NCI-H2196 treated with DMSO at 0.1 percent for 48 hours (cell line): ENCODE results near the gene IBA57.

Source experiments
- DNase-seq: peaks from one replicate; lab custom pipeline; 2025; ENCODE audit not compliant: unreplicated experiment; lab: John Stamatoyannopoulos, UW

IBA57 gene

DNA sequence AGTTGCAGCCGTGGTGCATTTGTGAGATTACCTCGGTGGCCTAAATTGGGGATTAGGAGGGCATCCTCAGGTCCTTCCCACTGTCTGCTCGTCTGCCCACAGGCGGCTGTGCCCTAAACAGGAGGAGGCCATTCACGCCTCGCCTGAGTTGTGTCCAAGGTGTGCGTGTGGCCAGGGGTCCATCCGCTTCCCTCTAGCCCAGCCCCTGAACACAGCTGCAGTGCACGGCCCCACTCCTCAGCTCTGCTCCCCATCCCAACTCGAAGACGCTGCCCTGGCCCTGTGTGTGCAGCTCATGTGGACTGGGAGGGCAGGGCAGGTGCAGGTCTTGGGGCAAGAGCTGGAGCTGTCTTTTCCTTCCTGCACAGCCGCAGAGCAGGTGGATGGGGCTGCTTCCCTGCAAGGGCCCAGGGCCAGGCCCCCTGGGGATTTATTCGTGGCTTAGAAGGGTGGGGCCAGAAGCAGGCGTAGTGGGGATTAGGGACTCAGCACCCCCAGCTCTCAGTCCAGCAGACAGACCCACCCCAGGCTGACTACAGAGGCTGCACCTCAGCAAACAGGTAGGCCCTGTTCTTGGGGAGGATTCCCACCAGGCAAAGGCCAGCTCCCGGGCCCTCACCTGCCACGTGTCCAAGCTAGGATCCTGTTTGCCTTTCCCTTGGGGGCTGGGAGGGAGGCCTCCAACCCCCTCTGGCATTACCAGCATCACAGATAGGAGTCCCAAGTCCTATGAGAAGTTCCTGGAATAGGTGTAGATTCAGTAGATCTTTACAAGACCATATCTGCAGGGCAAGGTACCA is 21.2 kb upstream of the IBA57 start:
- no peak for DNase-seq

DNA sequence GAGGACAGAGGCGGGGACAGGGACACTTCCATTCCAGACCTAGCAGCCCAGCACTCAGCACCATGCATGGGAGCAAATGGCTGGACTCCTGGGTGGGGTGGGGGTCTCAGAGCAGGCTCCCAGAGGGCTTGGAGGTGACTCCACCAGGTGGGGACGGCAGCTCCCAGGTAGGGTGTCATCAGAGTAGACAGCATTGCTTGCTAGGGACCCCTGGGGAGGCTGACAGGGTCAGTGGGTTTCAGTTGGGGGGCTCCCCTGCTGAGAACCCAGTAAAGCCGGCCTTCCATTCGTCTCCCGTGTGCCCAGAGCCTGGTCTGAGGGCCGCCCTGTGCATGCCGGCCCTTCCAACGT is 20.6 kb upstream of the IBA57 start:
- no peak for DNase-seq

DNA sequence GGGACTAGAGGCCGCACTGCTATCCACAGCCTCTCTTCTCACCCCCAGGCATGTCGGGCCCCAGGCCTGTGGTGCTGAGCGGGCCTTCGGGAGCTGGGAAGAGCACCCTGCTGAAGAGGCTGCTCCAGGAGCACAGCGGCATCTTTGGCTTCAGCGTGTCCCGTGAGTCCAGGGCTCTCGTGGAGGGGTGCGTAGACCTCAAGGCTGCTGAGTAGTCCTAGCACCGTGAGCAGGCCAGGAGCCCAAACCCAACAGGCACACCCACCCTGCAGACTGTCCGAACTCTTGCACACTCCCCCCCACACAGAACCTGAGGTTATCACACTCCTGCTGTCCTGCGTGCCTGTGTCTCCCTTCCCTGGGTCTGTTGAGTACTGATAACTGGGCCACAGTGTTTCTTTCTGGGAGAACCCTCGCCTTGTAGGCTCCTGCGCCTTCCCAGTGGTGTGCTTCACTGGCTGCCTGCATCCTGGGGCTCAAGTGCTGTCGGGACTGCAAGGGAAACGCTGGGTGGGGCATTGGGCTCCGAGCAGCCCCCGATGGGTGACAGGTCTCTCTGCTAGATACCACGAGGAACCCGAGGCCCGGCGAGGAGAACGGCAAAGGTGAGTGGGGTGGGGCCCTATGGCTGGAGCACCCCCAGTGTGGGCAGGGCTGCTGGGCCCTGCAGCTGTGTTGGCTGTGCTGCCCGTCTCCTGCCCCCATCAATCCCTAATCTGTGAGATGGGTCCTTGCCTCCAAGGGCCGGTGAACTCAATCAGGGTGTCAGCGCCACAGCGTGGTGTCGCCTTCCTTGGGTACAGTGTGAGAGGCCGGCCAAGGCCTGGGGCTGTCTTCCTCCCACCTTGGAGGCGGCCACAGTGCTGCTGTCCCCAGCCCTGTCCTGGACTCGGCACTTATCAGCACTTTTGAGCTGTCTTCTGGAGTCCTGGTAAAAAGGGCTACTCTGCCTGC is 19.9 kb upstream of the IBA57 start:
- DNase-seq = no peak

DNA sequence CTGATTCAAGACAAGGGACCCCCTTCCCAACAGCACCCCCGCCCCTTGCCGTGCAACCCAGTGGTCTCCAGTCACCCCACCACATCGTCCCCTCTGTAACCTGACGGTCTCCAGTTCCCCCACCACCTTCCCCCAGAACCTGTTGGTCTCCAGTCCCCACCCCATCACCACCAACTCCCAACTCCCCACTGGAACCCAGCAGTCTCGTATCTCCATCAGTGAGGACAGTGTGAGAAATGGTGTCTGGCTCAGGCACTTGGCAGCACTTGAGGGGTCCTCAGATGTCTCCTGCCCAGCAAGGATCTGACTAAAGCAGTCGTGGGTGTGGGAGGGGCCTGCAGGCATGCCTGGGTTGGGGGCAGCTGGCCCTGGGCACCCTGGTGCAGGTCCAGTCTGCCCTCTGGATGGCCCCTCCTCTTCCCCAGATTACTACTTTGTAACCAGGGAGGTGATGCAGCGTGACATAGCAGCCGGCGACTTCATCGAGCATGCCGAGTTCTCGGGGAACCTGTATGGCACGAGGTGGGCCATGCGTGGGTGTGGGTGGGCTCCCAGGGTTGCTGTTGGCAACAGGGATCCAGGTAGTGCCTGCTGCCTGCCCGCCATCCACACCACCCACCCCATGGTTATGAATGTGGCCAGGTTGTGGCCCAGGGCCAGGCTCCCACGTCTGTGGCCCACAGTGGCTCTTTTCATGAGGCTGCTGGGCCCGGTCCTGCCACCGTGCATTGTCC is 19.0 kb upstream of the IBA57 start:
- DNase-seq = no peak

- DNase-seq = no peak
Observed at GRCh38 chr1:228147151-228147693, 18.4 kb upstream of the IBA57 start.

DNA sequence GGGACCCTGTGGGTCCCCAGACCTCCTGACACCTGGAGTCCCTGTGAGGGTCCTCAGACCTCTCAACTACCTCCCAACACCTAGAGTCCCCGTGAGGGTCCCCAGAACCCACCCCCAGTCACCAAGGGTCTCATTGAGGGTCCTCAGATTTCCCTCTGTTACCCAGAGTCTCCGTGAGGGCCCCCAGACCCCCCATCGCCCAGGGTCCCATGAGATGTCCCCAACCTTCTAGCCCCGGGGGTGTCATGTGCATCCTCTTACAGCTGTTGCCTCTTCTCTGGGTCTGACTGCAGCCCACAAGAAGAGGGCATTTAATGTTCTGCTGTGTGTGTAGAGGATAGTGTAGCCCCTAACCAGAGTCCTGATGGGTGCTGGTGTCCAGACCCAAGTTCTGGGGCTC is 17.8 kb upstream of the IBA57 start:
- DNase-seq = no peak

DNA sequence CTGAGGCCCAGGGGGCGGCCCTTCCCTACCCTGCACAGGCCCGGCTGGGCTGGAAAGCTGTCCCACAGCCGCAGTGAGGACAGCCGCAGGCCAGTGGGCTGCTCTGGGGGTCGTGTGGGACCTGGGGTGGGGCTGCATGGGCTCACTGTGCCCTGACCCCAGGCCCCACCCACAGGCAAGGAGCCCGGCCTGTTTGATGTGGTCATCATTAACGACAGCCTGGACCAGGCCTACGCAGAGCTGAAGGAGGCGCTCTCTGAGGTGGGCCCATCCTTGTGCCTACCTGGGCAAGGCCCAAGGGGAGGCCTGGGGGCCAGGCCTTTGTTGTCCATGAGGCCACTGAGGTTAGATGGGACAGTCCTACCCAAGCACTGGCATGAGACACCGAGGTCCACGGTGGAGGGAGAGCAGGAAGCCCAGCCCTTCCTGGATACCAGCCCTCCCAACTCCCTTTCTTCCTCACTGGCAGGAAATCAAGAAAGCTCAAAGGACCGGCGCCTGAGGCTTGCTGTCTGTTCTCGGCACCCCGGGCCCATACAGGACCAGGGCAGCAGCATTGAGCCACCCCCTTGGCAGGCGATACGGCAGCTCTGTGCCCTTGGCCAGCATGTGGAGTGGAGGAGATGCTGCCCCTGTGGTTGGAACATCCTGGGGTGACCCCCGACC is 17.3 kb upstream of the IBA57 start:
- DNase-seq = no peak

- DNase-seq = no peak
Observed at GRCh38 chr1:228148935-228149405, 16.6 kb upstream of the IBA57 start.

DNA sequence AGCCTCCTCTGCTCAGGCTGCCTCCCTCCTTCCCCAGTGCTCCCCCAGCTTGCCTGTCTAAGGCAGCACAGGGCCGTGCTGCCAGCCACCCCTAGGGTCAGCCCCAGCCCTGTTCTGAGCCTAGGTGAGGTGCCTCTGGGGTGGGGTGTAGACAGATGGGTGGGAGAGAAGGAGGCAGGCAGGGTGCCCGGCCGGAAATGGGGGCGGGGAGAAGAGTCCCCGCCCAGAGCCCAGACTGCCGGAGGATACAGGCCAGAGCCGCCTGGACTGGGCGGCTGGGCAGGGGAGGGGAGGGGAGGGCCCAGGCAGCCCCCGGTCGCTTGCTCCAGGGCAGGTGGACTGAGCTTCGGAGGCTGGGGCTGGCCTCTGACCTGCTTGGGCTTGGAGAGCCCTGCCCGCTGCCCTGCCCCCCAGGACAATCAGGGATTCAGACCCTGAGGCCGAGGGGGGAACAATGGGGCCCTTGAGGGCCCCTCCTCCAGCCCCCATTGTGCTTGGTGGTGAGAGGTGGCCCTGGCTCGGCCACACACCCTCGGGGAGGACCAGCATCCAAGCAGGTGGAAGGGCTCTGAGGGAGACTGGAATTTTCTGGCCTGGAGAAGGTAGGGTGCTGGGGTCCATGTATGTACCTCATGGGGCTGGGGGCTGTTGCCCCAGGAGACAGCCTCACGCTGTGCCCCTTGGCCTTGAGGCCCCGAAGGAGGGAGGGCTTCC is 16.0 kb upstream of the IBA57 start, which contains the start of gene GJC2:
Gene GJC2, plus strand, starts transcription at position 525 of the 714 bp plus-strand sequence. CDS start 7,829 bp downstream, outside the sequence.
- no peak for DNase-seq

DNA sequence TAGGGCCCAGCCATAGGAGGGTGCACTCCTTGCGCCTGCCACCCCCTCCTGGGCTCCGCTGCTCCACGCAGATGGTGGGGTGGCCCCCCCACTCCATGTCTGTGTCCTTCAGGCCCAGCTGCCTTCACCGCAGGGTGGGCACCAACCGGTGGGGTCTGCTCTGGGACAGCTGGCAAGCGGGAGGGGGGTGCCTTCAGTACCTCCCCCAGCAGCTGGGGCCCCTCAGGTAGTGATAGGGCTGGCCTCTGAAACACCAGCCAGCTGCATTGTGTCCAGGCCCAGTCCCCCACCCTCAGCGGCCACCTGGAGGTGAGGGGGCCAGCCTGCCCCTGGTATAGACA is 15.5 kb upstream of the IBA57 start:
- no peak for DNase-seq

DNA sequence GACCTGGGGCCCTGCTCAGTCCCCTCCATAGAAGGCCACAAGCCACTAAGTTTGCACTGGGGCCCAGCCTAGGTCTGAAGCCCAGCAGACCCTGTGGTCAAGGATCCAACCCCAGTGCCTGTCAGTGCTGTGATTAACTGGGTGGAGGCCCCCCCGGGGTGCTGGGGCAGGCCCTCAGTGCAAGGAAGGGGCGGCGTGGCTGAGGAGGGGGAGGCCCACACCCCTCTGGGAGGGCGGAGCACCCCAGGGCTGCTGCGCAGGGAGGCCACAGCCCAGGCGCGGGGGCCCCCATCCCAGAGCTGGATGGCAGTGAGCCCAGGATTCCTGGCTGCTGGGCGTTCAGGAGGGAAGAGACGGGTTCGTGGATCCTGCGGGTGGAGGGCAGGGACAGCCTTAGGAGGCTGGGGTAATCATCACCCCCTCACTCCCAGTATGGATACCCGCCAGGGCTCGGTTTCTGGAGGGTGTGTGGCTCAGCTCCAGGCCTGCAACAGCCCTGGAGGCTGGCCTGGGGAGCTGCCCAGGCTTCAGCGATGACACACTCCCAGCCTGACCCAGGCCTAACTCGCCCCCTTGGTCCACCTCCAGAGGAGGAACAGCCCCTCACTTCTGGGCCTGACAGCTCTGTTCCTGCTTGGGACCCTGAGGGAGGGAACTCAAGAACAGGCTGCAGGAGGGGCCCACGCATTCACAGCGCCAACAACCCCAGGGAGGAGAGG is 15.0 kb upstream of the IBA57 start:
- DNase-seq = no peak

- DNase-seq = no peak
Observed at GRCh38 chr1:228151180-228151925, 14.3 kb upstream of the IBA57 start.

DNA sequence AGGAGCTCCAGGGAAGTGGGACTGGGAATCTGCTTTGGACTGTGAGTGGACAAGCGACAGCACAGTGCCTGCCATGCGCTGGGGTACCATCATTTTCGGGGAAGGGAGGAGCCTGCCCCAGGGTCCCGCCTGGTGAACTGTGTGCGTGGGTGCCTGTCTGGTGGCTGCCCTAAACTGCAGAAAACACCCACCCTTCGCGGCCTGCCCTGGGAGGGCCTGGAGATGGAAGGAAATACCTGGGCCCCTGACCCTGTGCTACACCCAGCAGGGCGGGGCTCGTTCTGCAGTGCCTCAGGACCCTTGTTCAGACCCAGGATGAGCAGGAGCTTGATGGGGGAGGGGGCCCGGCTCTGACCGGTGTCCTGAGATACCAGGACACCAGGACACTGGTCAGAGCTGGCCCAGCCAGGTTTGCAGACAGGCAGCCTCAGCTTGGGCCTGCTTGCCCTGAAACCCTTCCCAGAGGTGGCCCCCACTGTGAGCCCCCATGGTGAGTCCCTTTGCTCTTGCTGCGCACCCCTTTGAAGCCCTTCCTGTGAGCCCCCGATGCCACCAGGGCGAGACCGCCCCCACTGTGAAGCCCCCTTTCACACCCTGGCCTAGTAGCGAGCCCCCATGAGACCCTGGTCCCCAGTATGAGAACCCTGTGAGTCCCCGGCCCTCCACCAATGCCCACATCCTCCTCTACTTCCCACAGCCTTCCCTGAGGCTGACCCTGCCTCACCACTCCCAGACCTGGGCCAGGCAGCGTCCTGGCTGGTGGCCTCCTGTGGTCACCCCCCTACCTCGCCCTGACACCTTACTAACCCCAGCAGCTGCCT is 13.3 kb upstream of the IBA57 start:
- no peak for DNase-seq

DNA sequence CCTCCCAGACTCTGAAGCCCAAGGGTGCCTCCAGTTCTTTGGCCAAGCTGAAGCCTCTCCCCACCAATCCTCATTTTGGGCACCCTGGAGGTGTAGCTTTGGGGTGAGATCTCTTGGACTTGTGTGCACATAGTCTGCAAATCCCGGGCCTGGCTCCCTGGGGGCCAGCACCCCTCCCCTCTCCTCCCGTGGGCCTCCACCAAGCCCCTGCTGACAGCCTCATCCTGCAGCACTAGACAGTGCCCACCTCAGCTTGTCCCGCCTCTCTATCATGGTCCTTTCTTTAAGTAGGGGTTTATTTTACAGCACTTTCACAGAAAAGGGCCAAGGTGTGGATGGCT is 12.7 kb upstream of the IBA57 start:
- DNase-seq = no peak

GRCh38 chr1:228154021-228154669 is 11.5 kb upstream of the IBA57 start:
- DNase-seq = no peak

DNA sequence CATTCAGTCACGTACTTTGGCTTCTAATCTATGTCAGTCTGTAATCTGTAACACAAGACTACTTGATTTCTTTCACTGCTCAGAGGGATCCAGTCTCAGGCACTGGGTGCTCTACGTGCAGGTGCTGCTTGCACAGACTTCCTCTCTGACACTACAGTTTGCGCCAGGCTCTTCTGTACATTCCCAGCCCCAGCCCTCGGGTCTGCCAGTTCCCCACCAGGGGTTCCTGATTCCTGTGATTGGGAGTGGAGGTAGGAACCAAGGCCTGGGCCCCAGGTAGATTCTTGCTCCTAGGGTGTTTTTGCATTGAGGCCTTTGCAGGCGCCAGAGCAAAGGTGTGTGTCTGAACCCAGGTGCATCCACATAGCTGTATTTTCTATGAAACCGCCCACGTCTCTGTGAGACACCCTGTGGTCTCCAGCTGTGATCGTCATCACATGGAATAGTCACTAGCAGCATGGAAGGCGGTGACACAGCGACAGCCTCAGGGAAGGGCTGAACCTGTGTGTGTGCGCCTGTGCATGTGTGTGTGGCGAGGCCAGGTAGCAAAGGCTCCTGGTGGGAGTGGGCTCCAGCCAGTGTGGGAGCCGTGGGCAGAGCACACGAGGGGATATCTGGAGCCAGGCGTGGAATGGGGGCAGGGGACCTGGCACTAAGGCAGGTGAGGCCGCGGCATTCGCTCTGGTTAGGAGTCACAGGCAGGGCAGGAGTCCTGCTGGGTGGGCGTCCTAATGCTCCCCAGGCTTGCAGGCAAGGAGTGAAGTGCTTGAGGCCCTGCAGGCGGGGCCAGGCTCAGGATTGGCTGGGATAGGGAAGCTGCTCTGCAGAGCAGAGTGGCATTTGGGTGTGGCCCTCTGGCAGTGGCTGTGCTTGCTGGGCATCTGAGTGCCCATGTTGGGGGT is 10.7 kb upstream of the IBA57 start:
- DNase-seq = no peak
